Stimulated activated CD4-positive, alpha-beta T cell treated with anti-CD3 and anti-CD28 coated beads, Interleukin-1b, Interleukin-23, amount 100 ng/mL, for 48 hours (primary cell): ENCODE results near the gene JMJD8.
"Not testable (repeated sequence)": the region's sequence is repeated elsewhere in the genome, so short reads cannot be mapped to it uniquely, and the experiment has no call there.

Experiments used
- DNase-seq: peaks from one replicate; pipeline ENCODE4 v3.0.0-alpha.2; 2020

Gene JMJD8

GRCh38 chr16:708019-708418 is 23.9 kb upstream of the JMJD8 start:
- no peak for DNase-seq

- DNase-seq, result no peak
Observed at GRCh38 chr16:707062-707538, 23.0 kb upstream of the JMJD8 start.

DNA sequence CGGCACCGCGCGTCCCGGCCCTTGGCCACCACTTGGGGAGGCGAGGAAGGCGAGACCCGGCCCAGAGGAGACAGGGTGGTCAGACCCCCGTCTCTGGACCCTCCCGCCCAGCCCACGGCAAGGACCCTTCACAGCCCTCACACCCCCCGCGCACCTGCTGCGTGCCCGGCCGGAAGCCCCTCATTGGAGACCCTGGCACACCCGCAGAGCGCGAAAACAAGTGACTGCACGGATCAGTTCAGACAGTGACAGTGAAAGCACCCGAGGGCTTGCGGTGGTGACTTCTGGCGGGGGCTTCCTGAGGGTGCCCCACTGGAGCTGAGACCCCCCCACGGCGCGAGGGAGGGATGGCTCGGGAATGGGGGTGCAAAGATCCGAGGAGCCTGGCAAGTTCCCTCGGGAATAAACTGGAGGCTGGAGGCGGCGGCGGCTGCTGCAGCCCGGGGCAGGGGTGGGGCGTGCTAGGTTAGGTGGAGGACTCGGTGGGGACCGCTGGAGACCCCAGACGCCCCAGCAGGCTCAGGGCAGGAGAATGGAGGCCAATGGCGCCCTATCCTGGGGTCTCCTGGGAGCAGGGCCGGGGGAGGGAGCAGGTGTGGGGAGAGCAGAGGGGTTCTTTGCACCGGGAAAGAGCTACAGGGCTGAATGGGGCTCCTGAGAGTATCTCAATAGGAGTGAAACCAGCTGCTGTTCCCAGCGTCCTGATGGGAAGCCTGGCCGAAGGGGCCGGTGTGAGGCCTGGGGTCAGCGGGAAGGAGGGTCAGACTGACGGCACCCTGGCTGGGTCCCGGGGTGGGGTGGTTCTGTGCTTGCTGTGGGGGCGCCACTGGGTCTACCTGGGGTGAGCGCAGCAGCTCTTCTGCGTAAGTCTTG is 22.3 kb upstream of the JMJD8 start:
- DNase-seq, result no peak

DNA sequence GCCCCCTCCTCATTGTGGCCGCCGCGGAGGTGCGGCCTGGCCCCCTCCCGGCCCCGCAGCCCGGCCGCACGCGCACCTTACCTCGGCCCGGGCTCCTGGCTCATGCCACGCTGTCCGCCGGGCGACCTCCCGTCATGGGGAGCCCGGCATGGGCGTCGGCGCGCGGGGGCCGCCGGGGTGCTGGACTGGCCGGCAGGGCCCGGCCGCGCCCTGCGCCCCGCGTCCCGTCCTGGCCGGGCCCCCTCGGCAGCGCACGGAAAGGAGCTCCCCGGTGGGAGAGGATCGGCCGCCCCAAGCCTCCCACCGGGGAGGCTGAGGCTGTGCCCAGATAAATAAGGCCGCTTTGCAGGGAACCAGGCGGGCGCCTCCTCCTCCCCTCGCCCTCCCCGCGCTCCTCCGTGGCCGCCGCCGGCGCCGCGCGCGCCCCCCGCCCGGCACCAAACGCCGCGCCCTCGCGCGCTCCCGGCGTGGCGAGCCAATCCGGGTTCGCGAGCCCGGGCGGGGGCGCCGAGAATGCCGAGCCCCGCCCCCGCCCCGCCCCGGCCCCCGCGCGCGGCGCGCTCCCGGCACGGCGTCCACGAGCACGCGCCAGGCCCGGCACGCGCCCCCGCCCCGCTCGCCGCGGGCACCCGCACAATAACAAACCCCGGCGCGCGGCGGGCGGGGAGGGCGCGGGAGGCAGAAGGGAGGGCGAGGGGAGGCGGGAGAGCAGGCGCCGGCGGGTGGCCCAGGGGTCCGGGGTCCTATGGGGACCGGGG is 21.5 kb upstream of the JMJD8 start, which contains the start of gene FBXL16:
Gene FBXL16, minus strand, starts transcription at position 371 of the 758 bp plus-strand sequence. CDS start 8,396 bp downstream, outside the sequence.
- no peak for DNase-seq

DNA sequence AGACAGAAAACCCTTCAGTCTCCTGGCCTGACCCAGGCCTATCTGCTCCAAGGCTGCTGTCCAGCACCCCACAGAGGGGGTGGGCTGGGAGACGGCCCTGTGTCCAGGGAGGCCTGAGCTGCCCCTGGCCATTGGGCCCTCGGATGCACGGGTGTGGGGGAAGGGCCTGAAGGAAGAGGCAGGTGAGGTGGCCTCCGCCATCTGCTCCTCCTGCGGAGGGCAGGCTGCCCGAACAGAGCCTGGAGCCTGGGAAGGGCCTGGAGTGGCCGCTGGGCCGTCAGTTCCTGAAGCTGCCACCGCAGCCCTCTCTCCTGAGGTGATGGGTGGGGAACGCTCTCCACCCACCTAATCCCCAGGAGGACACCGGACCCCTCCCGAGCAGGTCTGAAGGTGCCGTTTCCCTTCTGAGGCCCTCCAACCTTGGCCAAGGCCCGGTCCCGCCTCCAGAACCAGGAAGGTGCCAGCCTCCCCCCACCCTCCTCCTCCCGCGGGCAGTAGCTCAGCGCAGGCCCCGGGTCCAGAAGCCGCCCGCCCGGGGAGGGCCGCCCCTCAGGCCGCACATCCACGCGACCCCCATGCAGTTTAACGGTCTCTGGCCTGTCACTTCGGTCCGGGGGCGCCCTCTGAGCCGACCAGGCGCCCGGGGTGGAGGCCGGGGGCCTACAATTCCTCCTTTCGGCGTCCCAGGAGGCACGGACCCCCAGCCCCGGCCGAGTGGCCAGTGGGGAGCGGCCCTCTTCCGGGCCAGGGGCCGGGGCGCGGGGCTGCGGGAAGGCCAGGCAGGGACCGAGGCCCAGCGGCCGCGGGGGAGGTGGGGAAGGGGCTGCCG is 20.6 kb upstream of the JMJD8 start:
- DNase-seq, result no peak

GRCh38 chr16:704047-704446 is 19.9 kb upstream of the JMJD8 start:
- DNase-seq, result no peak

GRCh38 chr16:703406-703805 is 19.3 kb upstream of the JMJD8 start:
- no peak for DNase-seq

GRCh38 chr16:702341-702740 is 18.2 kb upstream of the JMJD8 start:
- no peak for DNase-seq

- no peak for DNase-seq
Observed at GRCh38 chr16:700684-701584, 16.8 kb upstream of the JMJD8 start.

DNA sequence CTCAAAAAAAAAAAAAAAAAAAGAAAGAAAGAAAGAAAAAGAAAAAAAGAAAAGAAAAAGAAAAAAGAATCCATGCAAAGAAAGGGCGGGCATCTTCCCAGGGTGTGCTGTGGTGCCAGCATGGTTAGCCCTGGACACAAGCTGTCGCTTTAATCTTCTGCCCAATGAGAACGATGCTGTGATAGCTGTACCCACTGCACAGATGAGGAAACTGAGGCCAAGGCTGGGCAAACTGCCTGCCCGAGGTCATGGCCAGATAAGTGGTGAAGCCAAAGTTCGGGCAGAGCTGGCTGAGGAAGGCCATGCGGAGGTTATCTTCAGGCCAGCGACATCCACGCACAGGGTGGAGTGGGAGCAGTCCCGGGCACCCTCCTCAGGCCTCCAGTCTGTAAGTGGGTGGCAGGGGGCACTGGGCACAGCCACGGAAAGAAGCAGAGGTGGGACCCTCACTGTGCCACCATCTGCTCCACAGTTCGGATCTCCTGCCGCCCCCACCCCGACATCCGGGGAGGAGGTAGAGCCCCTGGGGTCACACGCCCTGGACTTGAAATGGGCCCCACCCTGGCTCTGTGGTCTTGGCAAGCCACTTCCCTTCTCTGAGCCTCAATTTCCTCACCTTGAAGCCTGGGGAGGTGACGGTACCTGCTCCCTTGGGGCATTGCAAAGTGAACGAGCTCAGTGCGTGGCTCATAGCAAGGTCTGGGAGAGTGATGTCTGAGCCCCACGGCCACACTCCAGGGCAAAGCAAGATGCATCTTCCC is 15.0 kb upstream of the JMJD8 start:
- DNase-seq, result no peak

DNA sequence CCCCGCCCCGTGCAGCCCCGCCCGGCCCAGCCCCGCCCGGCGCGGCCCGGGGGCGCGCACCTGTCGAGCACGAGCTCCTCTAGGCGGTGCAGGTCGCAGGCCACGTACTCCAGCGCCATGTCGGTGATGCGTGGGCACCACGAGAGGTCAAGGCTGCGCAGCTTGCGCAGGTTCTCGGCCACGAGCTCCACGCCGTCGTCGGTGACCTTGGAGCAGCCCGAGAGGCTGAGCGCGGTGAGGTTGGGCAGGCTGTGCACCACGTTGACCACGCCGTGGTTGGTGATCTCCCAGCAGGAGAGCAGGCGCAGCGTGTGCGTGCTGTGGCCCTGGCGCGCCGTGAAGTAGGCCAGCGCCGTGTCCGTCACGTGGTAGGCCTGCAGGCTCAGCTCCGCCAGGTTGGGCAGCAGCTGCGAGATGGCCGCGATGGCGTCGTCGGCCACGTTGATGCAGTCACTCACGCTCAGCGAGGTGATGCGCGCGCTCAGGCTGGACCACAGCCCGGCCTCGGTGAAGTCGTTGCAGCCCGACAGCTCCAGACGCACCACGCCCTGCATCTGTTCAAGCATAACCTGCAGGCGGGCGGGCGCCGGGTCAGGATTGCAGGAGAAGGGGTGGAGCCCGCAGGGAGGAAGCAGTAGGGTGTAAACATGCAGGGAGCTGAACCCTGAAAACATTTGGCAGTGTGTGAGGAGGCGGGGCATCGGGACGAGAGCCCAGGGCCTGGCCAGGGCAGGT is 11.4 kb upstream of the JMJD8 start:
- peak; percentile 74 for DNase-seq

DNA sequence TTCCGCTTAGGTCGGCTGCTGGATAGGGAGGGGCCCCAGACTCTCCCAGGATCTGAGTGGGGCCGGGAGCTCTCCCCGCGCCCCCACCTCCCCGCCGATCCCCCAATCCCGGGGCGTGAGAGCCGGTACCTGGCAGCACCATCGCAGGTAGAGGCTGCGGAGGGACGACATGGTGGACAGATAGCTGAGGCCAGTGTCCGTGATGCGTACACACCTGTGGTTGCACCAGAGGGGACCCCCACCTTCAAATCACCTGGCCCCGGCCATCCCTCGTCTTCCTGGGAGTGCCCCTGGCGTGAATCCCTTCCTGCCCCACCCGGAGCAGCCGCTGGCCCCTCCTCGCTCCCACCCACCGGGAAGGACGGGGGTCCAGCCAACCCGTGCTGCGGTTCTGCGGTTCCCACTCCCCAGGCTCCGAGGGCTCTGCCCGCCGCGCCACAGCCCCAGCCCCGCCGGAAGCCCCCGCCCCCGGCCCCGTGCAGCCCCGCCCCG is 10.8 kb upstream of the JMJD8 start:
- DNase-seq, result no peak

DNA sequence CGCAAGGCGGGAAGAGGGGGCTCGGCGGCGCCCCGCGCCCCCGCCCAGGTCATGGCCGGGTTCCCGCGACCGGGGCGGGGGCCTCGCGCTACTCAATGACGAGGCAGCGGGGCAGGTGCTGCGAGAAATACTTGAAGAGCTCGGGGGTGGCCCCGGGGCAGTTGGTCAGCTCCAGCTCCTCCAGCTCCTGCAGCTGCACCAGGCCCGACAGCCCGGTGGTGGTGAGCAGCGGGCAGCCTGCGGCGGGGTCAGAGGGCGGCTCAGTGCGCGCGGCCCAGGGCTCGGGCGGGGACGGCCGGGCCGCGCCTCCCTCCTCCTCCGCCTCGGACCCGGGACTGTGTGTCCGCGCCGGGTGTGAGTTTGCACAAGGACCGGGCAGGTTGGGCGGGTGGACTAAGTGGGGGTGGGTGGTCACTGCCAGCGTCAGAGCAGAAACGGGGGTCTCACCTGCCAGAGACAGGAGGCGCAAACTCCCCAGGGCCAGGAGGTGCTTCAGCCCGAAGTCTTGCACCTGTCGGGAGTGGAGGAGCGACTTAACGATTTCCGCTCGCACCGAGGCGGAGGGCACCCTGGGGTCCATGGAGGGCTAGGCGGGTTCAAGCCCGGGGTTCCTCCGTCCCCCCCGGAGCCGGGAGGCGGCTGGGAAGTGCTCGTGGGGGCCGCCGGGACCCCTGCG is 10.2 kb upstream of the JMJD8 start:
- no peak for DNase-seq

GRCh38 chr16:693766-694165 is 9.6 kb upstream of the JMJD8 start:
- DNase-seq, result no peak

GRCh38 chr16:693364-693763 is 9.2 kb upstream of the JMJD8 start:
- DNase-seq, result no peak

GRCh38 chr16:692356-693108 is 8.4 kb upstream of the JMJD8 start:
- DNase-seq, result no peak

- DNase-seq, result not testable (repeated sequence)
Observed at GRCh38 chr16:691242-691641, 7.1 kb upstream of the JMJD8 start.

- DNase-seq, result no peak
Observed at GRCh38 chr16:689175-689897, 5.2 kb upstream of the JMJD8 start.
